ENCODE measurements around the gene HS1BP3. TPM values are rescaled to one million over a fixed set of nuclear protein-coding genes. Genes with fewer than 3 reads are reported as not detected.

The HS1BP3 gene
- total and polyA plus RNA-seq, 2 of the 13 experiments (the other 11 are each of a cell fraction or from before 2014, with no cell fraction given), result 15.2 to 22.0 TPM

GRCh38 chr2:20619624-20620024, 31.3 kb downstream of the HS1BP3 start:
- H3K79me2 ChIP-seq (ENCODE audit: insufficient read depth, low read length), result no peaks in the 10 kb centered on the region
- BruUV-seq (replicated peaks), result no TSS peak
- in situ Hi-C loops (cut with HindIII; ENCODE audit: extremely low pct_ligation_motif_present, low pct_unique_long_range_greater_than_20kb) (no loop called here), intact Hi-C loops (cut with micrococcal nuclease; ENCODE audit: unreplicated experiment) (no loop called here)
- ATAC-seq (no peak), FAIRE-seq (no peak), DNase-seq (ENCODE audit: low spot score) (no peak)
- no peak overlapping the region for H2AFZ ChIP-seq (ENCODE audit: low read length)
- CTCF ChIA-PET (ENCODE audit: low intra/inter-chr PET ratio, low total read pairs), result no interaction called here
- POLR2A ChIA-PET, result interaction anchor here (0.7 to 7.9 kb wide), 3 partner anchors 22 to 170 kb away, joined by 3 to 153 read pairs (median 63); partner anchors contain the start of gene RHOB
- no peaks in the 10 kb centered on the region for H3K9me3 ChIP-seq (ENCODE audit: low read length)
- no peaks in the 10 kb centered on the region for H3K27me3 ChIP-seq (ENCODE audit: control insufficient read depth in 1 of 2, insufficient read depth in 2 of 2, low read length in 2 of 2)
- H3K4me2 ChIP-seq (ENCODE audit: low read depth, low read length), result no peak overlapping the region
- H3K4me1 ChIP-seq (ENCODE audit: insufficient read depth, low read length), result peaks cover 51% of the 10 kb centered on the region
- 96% methylated on average over 12 of the region's 13 CpGs for WGBS (ENCODE audit: low lambda C conversion rate)
- H3K9ac ChIP-seq (ENCODE audit: insufficient read depth, low read depth, low read length), result no peak overlapping the region
- peaks cover 11 to 12% of the 10 kb centered on the region in 2 experiments; a peak in 4 of 5 replicates for H3K36me3 ChIP-seq (replicated peaks in 1 of 2; ENCODE audit: control insufficient read depth in 1 of 2, insufficient read depth in 2 of 2, low read length in 2 of 2)
- no peak overlapping the region for H3K27ac ChIP-seq (ENCODE audit: extremely low read length, insufficient read depth, low read length)
- no peak overlapping the region for H3K4me3 ChIP-seq (replicated peaks in 1 of 3; ENCODE audit: insufficient read depth in 1 of 3, low read depth in 2 of 3, low read length in 3 of 3)
- TF ChIP-seq ZFY (CRISPR knock-in tag; IDR thresholded peaks at IDR 0.05) (no peak), LBX2 (CRISPR knock-in tag; IDR thresholded peaks at IDR 0.05; ENCODE audit: borderline replicate concordance) (no peak), ZNF143 (CRISPR knock-in tag; IDR thresholded peaks at IDR 0.05) (no peak), GMEB1 (CRISPR knock-in tag; IDR thresholded peaks at IDR 0.05; ENCODE audit: borderline replicate concordance) (no peak), PBX3 (CRISPR knock-in tag; IDR thresholded peaks at IDR 0.05; ENCODE audit: borderline replicate concordance) (no peak), HMG20B (CRISPR knock-in tag; conservative IDR thresholded peaks at IDR 0.05) (no peak), FOXA1 (IDR thresholded peaks at IDR 0.05) (no peak), FOXA1 (CRISPR knock-in tag; IDR thresholded peaks at IDR 0.05) (no peak), ZNF614 (CRISPR knock-in tag; IDR thresholded peaks at IDR 0.05; ENCODE audit: borderline replicate concordance) (no peak), MTF2 (CRISPR knock-in tag; IDR thresholded peaks at IDR 0.05; ENCODE audit: borderline replicate concordance) (no peak)
- H4K20me1 ChIP-seq (ENCODE audit: insufficient read depth, low read length), result no peaks in the 10 kb centered on the region

All from HepG2 (cell line).